Measurements from ENCODE around the gene ZNF823.

GRCh38 chr19:11738746-11739620, at the start of gene ZNF823:
- no peak for TF ChIP-seq HMGXB3 (CRISPR knock-in tag; IDR thresholded peaks at IDR 0.05; ENCODE audit: borderline replicate concordance)
- peak; percentile 72 to 73 for TF ChIP-seq POLR2A (IDR thresholded peaks at IDR 0.05; ENCODE audit: insufficient read depth in 1 of 2, low read depth in 2 of 2, low read length in 2 of 2)
- TF ChIP-seq FOXJ3 (CRISPR knock-in tag; IDR thresholded peaks at IDR 0.05; ENCODE audit: borderline replicate concordance): no peak
